Umbilical cord (tissue), 2 donors: ENCODE results near the gene IL12A. TPM values are rescaled to one million over a fixed set of nuclear protein-coding genes. Genes with fewer than 3 reads are reported as not detected.

Experiments
- DNase-seq: peaks from one replicate; pipeline ENCODE4 v3.0.0-alpha.2; 2015; ENCODE audit warnings: low spot score
- total RNA-seq: library from RNA; depleted of rRNA; stranded (reverse); fragments of >200 nt; gene quantifications from one replicate; pipeline ENCODE4 v1.2.3, GENCODE V29; 2014; ENCODE audit warnings: low replicate concordance; ENCODE audit not compliant: insufficient read depth

The IL12A gene
- total RNA-seq, 1 donor from 2014 or later: 0.72 TPM

- DNase-seq: no peak
Measured at GRCh38 chr3:160027541-160028195, 39.0 kb downstream of the IL12A start.

GRCh38 chr3:160035757-160036156 is 47.1 kb downstream of the IL12A start:
- DNase-seq: no peak

- DNase-seq: no peak
Measured at GRCh38 chr3:160038862-160039562, 50.4 kb downstream of the IL12A start.

- DNase-seq: no peak
Measured at GRCh38 chr3:160040181-160040580, 51.5 kb downstream of the IL12A start.

- DNase-seq: no peak
Measured at GRCh38 chr3:160041465-160041864, 52.8 kb downstream of the IL12A start.

- no peak for DNase-seq
Measured at GRCh38 chr3:160044121-160044520, 55.5 kb downstream of the IL12A start.

Other genes with a start within 250 kb of the IL12A start
- gene SCHIP1, start 149.0 kb upstream of the IL12A start, total RNA-seq: 8.2 TPM
- gene C3orf80, start 236.6 kb downstream of the IL12A start, total RNA-seq: 2.6 TPM